Fibroblast of the aortic adventitia (primary cell): ENCODE results near the gene HOXB3. TPM values are rescaled to one million over a fixed set of nuclear protein-coding genes. Genes with fewer than 3 reads are reported as not detected.

Experiments
- DNase-seq: peaks from one replicate; pipeline ENCODE4 v3.0.0-alpha.2; 2010; ENCODE audit warnings: low read depth
- H3K4me3 ChIP-seq: 2 replicates; pipeline ENCODE4 v1.5.1; 2011; ENCODE audit warnings: low read depth, mild to moderate bottlenecking, control low read depth, low read length, moderate library complexity
- CTCF ChIP-seq: IDR thresholded peaks from 2 replicates; pipeline ENCODE4 v1.5.1; 2011; ENCODE audit warnings: mild to moderate bottlenecking, low read length, control low read depth, inconsistent platforms; ENCODE audit not compliant: insufficient read depth
- total RNA-seq: library from RNA; depleted of rRNA; stranded (reverse); fragments of >200 nt; gene quantifications from 2 replicates; pipeline ENCODE4 v1.2.3, GENCODE V29; 2012; ENCODE audit warnings: low replicate concordance

HOXB3 gene
- total RNA-seq, 1 donor: 9.7 TPM

DNA sequence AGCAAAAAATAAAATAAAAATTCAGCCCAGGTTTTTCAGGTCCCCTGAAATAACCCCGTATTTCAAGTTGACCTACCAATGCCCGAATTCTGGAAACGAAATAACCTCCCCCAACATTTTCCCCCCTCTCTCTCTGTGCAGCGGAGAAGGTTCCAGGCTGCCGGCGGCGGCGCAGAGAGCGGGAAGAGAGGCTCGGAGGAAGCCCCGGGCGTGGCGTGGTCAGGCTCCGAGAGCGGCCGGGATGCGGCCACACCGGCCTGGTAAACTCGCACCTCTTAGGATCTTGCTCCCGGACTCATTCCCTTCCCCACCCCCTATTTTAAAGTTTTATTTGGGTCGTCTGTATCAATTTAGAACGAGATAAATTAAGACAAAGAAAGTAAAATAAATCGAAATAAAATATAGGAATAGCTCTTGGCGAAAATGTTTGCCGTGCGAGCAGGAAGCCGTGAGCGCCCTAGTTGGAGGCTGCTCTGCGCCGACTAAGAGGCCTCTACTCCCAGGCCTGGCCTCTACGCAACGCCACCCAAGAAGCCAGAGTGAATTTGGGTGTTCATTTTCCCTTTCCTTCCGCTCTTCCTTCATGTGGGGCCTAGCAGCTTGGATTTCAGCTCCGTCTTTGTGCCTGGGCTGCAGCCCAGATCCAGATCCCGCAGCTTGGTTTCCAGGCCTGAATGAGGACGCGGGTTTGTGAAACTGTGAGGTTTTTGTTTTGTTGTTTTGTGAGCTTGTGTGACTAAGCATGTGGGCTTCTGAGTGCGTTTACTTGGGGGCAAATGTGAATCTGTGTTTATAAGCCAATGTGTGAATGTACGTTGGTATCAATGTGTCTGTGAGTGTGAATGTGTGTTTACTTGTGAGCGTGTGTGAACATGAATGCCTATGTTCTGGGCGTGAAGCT lies 16.2 kb upstream of the HOXB3 start:
- H3K4me3 ChIP-seq: no peak overlapping the region
- no peak for TF ChIP-seq CTCF
- DNase-seq: no peak

- DNase-seq: no peak
- H3K4me3 ChIP-seq: no peak overlapping the region
Observed at GRCh38 chr17:48605409-48605919, 15.4 kb upstream of the HOXB3 start.

DNA sequence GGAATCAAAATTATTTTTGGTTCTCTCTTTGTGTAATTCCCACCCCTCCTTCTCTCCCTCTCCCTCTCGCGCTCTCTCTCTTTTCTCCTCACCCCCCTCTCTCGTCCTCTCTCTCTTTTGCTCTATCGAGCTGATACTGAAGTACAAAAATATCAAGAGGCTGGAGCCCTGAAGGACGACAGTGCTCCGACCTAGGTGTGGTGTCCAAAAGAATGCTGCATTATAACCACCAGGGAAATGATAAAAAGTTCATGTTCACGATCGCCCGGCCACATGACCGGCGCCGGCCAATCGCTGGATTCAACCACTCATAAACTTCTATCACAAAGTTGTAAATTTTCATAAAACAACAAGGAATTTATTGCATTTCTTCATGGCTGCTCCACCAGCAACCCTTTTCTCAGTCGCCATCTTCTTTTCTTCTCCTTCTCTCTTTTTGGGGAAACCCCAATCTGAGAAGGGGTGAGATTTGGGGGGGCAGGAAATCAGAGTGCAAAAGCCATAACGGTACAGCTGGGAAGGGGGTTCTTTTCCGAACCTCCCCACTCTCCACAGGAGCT lies 14.8 kb upstream of the HOXB3 start, which contains the start of gene HOXB6:
TSS of gene HOXB6 (minus strand) at position 217 of the 560 bp plus-strand sequence. CDS start 6,836 bp downstream, outside the sequence.
- DNase-seq: no peak
- no peak for TF ChIP-seq CTCF
- H3K4me3 ChIP-seq: peak within 1 kb of the TSS; percentile 58

More at GRCh38 chr17:48605409-48605919, 15.4 kb upstream of the HOXB3 start:
- TF ChIP-seq CTCF: no peak

GRCh38 chr17:48603959-48604769 lies 14.1 kb upstream of the HOXB3 start:
- H3K4me3 ChIP-seq: peak overlapping the region; percentile 58
- no peak for DNase-seq
- no peak for TF ChIP-seq CTCF

- no peak for DNase-seq
- TF ChIP-seq CTCF: no peak
- no peak overlapping the region for H3K4me3 ChIP-seq
Observed at GRCh38 chr17:48601539-48602425, 11.7 kb upstream of the HOXB3 start.

GRCh38 chr17:48601207-48601538 lies 11.1 kb upstream of the HOXB3 start:
- DNase-seq: no peak
- H3K4me3 ChIP-seq: no peak overlapping the region
- no peak for TF ChIP-seq CTCF
